DMS53 treated with DMSO at 0.1 percent for 48 hours (cell line): Measurements from ENCODE around the gene MYRIP.

ENCODE experiments used
- DNase-seq: peaks from one replicate; lab custom pipeline; 2025; ENCODE audit not compliant: unreplicated experiment; lab: John Stamatoyannopoulos, UW

MYRIP gene

GRCh38 chr3:39900462-39901002 is 91.1 kb downstream of the MYRIP start:
- DNase-seq, result no peak

- no peak for DNase-seq
Measured at GRCh38 chr3:39903253-39903652, 93.8 kb downstream of the MYRIP start.

- DNase-seq, result no peak
Measured at GRCh38 chr3:39905788-39906187, 96.4 kb downstream of the MYRIP start.

- DNase-seq, result no peak
Measured at GRCh38 chr3:39907981-39908380, 98.6 kb downstream of the MYRIP start.

- no peak for DNase-seq
Measured at GRCh38 chr3:39910135-39910534, 100.7 kb downstream of the MYRIP start.

- no peak for DNase-seq
Measured at GRCh38 chr3:39910826-39911464, 101.5 kb downstream of the MYRIP start.

- DNase-seq, result no peak
Measured at GRCh38 chr3:39911465-39912309, 102.3 kb downstream of the MYRIP start.

- DNase-seq, result no peak
Measured at GRCh38 chr3:39915027-39915426, 105.6 kb downstream of the MYRIP start.

GRCh38 chr3:39917065-39917773 is 107.8 kb downstream of the MYRIP start:
- DNase-seq, result no peak

- DNase-seq, result no peak
Measured at GRCh38 chr3:39919281-39919680, 109.9 kb downstream of the MYRIP start.

GRCh38 chr3:39920271-39920670 is 110.9 kb downstream of the MYRIP start:
- no peak for DNase-seq

GRCh38 chr3:39927479-39927878 is 118.1 kb downstream of the MYRIP start:
- DNase-seq, result no peak

GRCh38 chr3:39933986-39934693 is 124.7 kb downstream of the MYRIP start:
- DNase-seq, result no peak

- no peak for DNase-seq
Measured at GRCh38 chr3:39934696-39935095, 125.3 kb downstream of the MYRIP start.

GRCh38 chr3:39935261-39935660 is 125.9 kb downstream of the MYRIP start:
- no peak for DNase-seq

GRCh38 chr3:39936848-39937247 is 127.4 kb downstream of the MYRIP start:
- no peak for DNase-seq

GRCh38 chr3:39937315-39937714 is 127.9 kb downstream of the MYRIP start:
- no peak for DNase-seq

- no peak for DNase-seq
Measured at GRCh38 chr3:39937874-39938273, 128.5 kb downstream of the MYRIP start.

GRCh38 chr3:39941931-39942330 is 132.5 kb downstream of the MYRIP start:
- no peak for DNase-seq

- no peak for DNase-seq
Measured at GRCh38 chr3:39960515-39961191, 151.2 kb downstream of the MYRIP start.
